Activated CD8-positive, alpha-beta memory T cell treated with anti-CD3 and anti-CD28 coated beads for 1 hour (primary cell): ENCODE results near the gene RCE1.

ENCODE experiments used
- DNase-seq, 2 donors: peaks; one replicate each; pipeline ENCODE4 v3.0.0-alpha.2; 2020; ENCODE audit warnings: low read depth in 1 of 2; ENCODE audit errors: extremely low read depth in 1 of 2

Gene RCE1

DNA sequence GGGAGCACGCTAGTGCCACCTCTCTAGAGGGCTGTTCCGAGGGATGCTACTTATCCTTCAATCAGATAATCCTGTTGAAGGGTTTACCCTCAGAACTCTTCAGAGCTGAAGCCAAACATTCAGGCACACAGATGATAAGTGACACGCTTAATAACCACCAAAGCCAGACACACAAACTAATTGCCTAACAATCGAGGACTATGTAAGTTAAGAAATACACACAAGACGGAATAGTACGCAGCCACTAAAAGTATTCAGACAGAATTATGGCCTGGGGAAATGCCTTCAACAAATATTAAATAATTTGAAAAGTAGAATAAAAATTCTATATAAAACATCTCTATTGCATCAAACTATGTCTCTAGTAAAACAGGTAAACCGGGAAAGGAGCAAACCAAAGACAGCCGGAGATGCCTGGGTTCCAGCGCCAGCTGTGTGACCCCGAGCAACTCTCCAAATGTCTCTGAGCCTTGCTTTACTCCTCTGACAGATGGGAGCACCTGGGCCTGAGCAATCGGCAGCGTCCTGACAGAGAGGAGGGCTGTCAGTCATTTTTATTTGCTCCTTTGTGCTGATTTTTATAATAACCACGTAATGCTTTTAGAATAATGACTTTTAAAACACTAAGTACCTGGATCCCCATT is 25.0 kb downstream of the RCE1 start:
- DNase-seq, result no peak

DNA sequence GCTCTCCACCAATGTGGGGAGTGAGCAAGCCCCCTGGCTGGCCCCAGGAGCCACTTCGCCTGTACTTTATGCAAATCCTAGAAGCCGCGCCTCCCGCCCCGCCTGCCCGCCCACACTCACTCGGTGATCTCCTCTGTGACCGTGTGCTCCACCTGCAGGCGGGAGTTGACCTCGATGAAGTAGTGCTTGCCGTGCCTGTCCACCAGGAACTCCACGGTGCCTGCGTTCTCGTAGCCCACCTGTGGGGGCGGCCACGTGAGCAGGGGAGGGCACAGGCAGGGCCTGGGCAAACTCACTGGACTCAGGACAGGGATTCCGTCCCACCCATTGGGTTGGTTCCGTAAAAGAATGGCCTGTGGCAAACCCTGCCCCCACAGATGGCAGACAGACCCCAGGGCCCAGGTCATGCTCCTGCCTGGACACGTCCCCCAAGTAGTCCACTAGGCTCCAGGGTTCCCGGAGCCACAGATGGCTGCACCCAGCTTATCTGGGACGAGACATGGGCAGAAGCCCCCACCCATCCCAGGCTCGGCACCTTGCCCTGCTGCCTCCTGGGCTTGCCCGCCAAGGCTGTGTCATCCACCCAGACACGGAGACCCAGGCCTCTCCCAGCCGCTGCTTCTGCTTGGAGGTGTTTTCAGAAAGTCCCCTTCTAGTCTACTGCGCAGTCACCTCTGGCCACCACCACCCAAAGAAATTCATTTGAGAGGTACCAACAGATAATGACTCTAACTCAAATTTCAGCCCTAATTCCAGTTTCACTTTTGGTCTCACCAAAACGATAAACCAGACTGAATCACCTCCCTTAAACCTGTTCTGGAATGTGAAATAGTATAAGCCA is 25.7 kb downstream of the RCE1 start:
- peak; percentile 53 to 56 for DNase-seq

DNA sequence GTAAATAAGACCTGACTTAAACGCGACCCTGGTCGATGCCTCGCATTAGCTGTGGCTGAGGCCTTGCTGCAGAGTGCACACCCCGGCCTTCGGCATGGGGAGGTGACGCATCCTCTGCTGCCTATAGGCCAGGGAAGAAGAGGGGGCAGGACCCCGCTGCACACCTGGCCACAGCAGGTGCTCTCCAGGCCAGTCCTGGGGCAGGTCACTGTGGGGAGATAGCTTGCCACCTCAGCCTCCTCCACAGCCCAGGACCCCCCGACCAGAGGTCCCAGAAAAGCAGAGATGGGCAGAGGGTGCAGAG is 26.3 kb downstream of the RCE1 start:
- no peak for DNase-seq

DNA sequence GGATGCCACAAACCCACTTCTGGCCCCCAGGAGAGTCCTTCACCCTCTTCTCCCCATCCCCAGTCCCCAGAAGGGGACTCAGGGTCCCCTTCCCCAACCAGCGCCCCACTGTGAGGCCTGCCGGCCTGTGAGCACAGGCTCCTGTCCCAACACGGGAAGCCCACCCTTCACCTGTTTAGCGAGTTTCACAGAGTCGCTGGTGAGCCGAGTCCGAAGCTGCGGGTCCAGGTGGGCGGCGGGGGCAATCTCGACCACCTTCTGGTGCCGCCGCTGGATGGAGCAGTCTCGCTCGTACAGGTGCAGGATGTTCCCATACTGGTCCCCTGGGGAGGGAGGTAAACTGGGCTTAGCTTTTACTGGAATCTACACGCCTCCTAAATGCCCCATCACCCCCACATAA is 26.9 kb downstream of the RCE1 start:
- DNase-seq, result no peak

DNA sequence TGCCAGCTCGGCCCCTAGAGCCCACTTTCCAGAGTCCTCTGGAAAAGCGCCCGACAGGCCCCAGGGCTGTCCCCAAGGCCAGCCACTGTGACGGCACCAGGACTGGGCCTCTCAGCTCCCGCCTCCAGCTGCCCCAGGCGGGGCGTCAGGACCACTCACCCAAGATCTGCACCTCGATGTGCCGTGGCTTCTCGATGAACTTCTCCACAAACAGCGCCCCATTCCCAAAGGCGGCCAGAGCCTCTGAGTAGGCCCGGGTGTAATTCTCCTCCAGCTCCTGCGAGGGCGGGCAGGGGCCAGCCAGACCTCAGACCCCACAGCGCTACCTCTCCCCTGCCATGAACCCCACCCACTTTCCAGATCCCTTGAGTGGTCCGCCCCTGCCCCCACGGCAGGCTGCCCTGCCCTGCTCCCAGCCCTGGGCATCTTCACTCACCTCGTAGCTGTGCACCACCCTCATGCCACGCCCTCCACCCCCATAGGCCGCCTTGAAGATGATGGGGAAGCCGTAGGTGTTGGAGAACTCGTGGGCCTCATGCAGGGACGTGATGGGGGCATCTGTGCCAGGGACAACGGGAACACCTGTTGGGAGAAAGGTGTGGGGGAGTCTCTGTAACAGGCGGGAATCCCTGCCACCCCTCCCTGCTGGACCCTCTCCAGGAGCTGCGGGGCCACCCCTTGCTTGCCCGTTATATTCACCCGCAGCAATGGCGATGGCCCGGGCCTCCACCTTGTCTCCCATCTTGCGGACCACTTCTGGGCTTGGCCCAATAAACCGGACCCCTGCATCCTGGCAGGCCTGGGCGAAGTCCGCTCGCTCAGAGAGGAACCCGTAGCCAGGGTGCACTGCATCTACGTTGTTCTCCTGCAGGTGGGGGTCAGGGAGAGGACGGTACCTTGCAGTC is 27.6 kb downstream of the RCE1 start:
- no peak for DNase-seq

DNA sequence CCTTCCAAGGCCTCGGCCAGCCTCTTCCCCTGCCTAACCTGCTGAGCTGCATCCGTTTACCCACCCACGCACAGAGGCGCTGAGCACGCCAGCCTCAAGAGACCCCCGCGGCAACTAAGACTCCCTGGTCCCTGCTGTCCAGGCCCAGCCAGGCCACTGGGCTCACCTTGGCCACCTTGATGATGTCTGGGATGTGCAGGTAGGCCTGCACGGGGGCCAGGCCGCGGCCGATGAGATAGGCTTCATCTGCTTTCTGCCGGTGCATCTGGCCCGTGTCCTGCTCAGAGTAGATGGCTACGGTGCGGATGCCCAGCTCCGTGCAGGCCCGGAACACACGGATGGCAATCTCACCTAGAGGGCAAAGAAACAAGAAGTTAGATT is 28.3 kb downstream of the RCE1 start:
- DNase-seq, result no peak

DNA sequence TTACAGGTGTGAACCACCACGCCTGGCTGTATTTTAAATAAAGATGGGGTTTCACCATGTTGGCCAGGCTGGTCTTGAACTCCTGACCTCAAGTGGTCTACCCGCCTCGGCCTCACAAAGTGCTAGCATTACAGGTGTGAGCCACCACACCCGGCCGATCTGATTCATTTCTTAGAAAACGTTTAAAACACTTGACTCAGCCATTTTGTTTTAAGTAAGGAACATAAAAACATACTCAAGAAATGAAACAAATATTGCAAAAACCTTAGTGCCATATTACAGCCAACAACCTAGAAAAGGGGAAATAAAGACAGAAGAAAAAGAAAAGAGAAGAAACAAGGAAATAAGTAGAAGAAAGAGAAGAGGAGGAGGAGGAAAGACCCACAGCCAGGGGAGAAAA is 31.0 kb downstream of the RCE1 start:
- no peak for DNase-seq

DNA sequence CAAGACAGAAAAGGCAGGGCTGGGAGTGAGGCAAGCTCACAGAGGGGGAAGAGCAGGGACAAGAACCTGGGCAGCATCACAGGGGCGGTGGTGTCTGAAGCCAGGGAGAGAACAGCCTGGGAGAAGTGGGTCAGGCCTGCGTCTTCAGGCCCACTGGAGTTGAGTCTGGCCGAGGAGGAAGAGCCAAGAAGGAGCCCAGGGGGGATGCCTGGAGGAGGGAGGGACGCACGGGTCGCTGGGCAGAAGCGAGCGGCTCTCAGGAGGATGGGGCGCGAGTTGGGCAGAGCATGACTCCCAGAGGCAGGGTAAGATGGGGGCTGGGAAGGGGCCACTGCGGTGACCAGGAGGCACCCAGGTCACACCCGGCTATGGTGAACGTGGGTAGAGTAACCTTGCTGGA is 32.1 kb downstream of the RCE1 start:
- DNase-seq, result no peak

DNA sequence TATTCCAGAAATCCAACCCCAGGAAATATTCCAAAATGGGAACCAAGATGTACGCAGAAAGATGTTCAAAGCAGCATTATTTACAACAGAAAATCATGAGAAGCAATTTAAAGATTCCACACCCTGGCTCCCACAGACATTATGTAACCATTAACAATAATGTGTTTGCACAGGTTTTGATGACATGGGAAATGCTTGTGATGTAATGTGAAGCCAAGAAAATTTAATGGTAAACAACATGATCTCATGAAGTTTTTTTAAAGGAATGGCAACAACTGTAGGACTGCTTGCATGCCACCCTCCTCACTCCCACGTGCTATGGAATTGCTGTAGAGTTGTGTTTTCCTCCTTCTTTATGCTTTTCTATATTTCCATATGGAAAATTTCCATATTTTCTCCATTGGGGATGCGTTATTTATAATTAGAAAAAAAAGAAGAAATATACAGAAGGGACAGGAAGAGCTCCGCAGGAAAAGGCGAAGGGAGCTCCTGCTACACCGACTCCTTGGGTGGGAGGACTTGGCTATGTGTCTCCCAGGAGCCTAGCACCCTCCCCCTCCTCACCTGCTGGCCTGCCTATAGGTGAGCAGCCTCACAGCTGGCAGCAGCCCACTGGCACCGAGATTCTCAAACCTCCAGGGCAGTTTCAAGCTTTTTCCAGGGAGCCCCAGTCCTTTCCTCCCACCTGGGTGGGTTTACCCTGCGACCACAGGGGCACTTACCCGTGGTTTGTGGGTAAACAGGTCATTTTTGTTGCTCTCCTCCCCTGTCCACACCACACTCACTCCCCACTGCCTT is 34.5 kb downstream of the RCE1 start:
- no peak for DNase-seq

DNA sequence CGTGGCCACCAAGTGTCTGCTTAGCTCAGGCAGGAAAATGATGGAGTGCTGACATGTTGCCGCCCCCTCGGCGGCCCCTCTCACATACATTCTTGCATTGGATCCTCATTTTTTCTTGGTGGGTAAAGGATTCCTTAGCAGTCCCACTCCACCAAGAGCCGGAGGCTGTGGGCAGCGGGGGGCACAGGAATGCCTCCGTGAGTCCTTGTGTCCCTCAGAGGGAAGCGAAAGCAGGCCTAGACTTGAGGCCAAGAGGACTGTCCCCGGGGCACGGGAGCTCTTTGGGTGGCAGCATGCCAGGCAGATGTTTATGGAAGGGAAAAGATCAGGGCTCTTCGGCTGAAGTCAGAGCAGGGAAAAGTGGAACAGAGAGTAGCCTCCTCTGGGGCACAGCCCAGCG is 35.2 kb downstream of the RCE1 start:
- no peak for DNase-seq

DNA sequence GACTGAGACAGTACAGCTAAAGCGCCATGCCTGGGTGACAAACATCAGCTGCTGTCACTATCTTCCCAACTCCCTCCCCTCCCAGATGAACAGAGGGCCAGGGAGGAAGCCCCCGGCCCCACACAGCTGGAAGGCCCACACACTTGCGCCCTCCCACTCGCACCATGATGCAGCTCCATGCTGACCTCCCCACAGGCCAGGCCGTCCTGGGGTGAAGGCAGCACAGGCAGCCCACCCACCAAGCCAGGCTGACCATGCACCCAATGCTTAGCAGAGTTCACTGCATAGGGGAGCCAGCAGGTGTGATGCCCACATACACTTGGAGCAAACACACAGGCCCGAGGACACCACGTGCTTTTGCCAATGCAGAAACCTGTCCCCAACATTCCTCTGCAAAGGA is 35.8 kb downstream of the RCE1 start:
- DNase-seq, result no peak

DNA sequence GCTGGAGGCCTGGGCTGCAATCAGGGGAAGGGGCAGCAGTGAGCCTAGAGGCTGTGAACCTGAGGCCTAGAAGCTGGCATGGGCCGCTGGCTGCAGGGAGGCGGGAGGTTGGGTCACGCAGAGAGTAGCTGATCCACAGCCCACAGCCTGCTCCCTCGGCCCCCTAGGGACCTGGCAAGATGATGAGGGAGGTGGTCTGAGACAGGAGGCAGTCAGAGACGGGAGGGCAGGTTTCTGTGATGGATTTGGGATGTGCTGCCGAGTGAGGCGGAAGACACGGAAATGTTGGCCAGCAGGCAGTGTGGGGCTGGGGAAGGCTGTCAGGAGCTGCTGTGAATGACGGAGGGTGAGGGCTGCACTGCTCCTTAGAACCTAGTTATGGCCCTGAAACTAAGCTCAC is 36.3 kb downstream of the RCE1 start:
- DNase-seq, result no peak

DNA sequence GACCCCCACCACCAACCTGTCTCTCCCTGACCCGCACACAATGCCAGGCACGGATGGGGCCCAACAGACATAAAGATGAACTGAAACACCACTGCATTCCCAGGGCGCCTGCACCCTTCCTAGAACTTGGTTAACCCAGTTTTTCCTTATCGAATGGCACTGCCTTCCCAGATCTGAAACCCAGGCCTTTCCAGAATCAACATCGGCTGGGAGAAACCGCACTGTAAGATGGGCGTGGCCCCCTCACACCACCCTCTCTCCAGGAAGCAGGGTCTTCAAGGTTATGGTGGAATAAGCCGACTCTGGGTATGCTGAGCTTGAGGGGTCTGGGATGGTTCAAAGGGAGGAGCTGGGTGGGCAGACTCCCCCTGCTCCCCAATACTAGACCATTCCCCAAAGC is 36.8 kb downstream of the RCE1 start:
- no peak for DNase-seq

DNA sequence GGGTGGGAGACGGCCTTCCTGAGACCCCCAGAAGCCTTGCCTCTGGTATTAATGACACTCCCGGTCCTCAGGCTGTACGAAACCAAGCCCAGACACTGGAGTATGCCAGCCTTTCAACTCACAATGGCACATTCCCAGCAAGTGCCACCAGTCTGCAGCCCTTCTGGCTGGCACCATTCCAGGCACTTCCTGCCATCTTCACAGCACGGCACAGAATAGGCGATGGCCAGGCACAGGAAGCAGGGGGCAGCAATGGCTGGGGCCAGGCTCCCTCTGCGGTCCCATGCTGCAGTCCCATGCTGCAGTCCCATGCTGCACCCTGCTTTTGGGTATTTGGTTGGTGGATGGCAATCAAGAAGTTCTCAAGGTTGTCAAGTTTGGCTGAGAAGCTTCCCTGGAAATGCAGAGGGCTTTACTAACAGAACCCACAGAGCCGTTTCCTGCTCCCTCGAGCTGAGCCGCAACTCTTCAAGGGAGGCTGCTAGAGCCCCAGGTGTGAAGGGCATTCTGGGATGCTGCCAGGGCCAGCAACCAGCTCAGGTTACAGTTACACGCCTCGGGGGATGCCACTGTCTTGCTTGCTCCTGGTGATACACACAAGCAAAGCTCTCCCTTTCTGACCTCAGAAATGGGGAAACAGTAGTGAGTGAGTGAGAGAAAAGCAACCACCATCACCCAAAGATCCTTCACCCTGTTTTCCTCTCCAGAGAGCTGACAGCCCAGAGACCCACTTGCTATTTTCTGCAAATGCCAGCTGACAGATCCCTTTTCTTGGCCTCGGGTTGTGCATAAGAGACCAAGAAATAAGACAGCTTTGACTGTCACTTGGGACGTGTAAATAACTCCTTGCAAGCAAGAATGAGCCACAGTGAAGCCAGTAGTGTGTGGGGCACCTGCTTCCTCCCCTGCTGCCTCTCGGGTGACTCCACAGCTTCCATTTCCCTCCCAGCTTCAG is 37.5 kb downstream of the RCE1 start:
- no peak for DNase-seq

DNA sequence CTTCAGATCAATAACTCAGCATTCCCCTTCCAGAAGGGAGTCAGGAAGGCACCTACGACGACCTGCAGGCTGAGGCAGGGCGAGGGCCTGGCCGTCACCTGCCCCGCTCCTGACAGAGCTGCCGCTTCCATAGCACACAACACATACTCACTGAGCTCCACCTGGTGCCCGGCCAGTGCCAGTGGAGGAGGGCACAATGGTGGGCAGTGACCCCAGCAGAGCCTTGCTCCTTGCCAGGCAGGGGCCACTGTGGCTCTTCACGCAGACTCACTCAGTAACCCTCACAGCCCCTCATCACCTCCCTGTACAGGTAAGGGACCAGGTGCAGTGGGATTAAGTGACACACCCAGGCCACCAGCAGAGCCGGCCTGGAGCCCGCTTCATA is 38.2 kb downstream of the RCE1 start:
- no peak for DNase-seq

DNA sequence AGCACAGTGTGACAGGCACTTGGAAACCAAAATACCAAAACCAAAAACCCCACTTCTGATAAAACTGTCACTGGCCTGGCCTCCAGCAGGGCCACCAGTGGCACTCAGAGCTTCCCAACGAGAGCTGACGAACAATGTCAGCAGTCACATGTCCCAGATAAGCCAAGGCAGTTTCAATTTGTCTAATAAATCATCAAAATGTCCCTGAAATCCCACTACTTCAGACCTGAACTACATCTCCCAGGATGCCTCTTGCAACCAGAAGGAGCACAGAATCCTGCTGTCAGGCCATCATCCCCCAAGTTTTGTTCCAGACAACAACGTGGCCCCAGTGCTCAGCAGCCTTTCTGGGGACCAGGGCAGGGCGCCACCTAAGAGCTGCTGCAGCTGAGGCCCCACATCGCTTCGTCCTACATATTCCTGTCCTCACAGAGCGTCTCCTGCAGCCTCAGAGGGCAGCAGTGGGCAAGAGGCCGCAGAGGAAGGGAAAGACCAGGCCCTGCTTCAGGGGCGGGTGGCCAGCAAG is 38.7 kb downstream of the RCE1 start:
- no peak for DNase-seq

DNA sequence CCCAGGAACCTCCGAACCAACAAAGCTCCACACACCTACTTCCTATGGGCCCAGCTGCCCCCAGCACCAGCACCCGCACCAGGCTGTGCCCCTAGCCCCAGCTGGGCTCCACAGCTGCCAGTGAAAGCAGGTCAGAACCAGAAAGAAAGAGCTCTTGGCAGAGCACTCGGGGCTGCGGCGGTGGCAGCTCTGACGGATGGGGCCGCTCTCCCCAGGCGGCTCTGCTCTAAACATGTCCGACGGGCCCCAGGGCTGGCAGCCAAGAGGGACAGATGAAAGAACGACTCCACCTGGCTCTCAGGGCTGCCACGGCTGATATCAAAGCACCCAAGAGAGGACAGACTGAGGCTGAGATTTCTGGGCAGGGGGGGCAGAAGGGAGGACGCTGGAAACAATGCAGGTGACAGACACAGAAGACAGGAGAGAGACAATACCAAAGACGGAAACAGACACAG is 39.3 kb downstream of the RCE1 start:
- DNase-seq, result no peak

DNA sequence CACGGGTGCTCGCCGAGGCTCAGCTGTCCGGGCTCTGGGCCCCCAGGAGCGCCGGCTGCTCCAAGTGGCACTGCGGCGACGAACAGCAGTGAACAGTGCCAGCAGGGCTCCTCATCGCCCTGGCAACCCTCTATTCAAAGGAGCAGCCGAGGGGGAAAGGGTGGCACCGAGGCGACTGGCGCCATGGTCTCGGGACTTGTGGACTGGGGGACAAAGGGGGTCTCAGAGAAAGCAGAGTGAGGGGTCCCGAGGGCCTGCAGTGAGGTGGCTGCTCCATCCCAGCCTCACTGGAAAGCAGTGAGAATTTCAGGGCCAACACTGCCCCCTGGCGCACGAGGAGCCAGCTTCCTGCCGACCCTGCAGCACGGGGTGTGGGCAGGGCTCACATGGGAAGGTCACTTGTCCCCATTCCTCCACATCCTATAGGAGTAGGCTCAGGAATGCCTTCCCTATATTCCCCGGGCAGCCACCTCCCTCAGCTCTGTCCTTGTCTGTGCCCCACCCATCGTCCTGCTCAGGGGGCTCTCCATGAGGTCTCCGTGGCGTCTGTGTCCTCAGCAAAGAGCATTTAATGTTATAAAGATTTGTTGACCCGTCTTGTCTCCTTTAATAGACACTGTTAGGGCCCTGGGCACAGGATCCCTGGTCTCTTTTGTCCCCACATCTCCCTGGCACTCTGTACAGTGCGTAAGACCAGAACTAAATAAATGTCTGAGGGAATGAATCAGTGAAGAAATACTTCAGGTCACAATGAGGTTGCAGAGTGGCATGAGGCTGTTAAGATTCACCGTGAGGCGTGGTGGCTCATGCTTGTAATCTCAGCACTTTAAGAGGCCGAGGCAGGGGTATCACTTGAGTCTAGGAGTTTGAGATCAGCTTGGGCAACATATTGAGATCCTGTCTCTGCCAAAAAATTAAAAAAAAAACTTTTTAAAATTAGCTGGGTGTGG is 40.0 kb downstream of the RCE1 start:
- DNase-seq, result peak in 1 of 2 donors; percentile 52
